ENCODE data around the gene PLPP2. TPM values are rescaled to one million over a fixed set of nuclear protein-coding genes. Genes with fewer than 3 reads are reported as not detected.
"Not testable (repeated sequence)": the region's sequence is repeated elsewhere in the genome, so short reads cannot be mapped to it uniquely, and the experiment has no call there.

The PLPP2 gene
- total RNA-seq, 4 donors from 2014 or later = 2.5 to 22.2 (median 9.3) TPM

DNA sequence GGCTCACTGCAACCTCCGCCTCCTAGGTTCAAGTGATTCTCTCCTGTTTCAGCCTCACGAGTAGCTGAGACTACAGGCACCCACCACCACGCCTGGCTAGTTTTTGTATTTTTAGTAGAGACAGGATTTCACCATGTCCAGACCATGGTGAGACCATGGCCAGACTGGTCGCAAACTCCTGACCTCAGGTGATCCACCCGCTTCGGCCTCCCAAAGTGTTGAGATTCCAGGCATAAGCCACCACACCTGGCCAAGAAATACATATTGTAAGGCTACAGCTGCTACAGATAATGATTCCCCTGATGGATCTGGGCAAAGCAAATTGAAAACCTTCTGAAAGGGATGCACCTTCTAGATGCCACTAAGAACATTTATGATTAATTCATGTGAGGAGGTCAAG lies 17.8 kb downstream of the PLPP2 start:
- Histone ChIP-seq H3K27ac (no peak overlapping the region), H3K27me3 (peaks cover 0 to 6% of the 10 kb centered on the region in 2 donors), H3K36me3 (no peaks in the 10 kb centered on the region), H3K4me3 (no peak overlapping the region), H3K4me1 (no peaks in the 10 kb centered on the region), H3K9me3 (no peaks in the 10 kb centered on the region)
- no peak for TF ChIP-seq EP300 (IDR thresholded peaks at IDR 0.05)
- no peak for TF ChIP-seq POLR2A (IDR thresholded peaks at IDR 0.05)
- TF ChIP-seq, protein P1, sequence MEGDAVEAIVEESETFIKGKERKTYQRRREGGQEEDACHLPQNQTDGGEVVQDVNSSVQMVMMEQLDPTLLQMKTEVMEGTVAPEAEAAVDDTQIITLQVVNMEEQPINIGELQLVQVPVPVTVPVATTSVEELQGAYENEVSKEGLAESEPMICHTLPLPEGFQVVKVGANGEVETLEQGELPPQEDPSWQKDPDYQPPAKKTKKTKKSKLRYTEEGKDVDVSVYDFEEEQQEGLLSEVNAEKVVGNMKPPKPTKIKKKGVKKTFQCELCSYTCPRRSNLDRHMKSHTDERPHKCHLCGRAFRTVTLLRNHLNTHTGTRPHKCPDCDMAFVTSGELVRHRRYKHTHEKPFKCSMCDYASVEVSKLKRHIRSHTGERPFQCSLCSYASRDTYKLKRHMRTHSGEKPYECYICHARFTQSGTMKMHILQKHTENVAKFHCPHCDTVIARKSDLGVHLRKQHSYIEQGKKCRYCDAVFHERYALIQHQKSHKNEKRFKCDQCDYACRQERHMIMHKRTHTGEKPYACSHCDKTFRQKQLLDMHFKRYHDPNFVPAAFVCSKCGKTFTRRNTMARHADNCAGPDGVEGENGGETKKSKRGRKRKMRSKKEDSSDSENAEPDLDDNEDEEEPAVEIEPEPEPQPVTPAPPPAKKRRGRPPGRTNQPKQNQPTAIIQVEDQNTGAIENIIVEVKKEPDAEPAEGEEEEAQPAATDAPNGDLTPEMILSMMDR (IDR thresholded peaks at IDR 0.05) = no peak
- 82 to 84% methylated on average over 6 of the region's 6 CpGs for WGBS, 2 donors
- no peak for DNase-seq (ENCODE audit: low spot score in 2 of 2)

DNA sequence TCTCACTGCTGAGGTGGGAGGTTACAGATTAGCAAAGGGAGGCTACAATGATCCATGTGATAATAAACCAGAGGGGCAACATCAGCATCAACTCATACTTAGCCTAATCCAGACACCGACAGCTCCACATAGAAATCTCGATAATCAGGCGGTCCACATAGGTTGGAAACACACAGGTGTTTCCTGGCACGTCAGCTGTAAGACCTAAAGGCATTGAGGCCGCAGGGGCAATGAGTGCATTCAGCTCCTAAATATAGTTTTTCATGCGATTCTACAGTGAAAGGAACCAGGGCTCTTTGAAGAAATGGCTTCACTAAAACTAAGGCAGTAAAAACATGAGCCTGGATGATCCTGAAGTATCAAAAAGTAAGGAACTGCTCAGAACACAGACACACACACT lies 19.3 kb downstream of the PLPP2 start:
- WGBS, 2 donors = 51 to 72% methylated on average over 6 of the region's 6 CpGs
- TF ChIP-seq POLR2A (IDR thresholded peaks at IDR 0.05) = no peak
- TF ChIP-seq, protein P1 (IDR thresholded peaks at IDR 0.05) = no peak
- TF ChIP-seq EP300 (IDR thresholded peaks at IDR 0.05) = no peak
- Histone ChIP-seq H3K9me3 (no peaks in the 10 kb centered on the region), H3K36me3 (no peaks in the 10 kb centered on the region), H3K4me3 (no peak overlapping the region), H3K27ac (no peak overlapping the region), H3K4me1 (peaks cover 0 to 11% (median 4%) of the 10 kb centered on the region in 4 donors), H3K27me3 (peaks cover 0 to 21% of the 10 kb centered on the region in 2 donors)
- DNase-seq (ENCODE audit: low spot score in 2 of 2) = no peak

DNA sequence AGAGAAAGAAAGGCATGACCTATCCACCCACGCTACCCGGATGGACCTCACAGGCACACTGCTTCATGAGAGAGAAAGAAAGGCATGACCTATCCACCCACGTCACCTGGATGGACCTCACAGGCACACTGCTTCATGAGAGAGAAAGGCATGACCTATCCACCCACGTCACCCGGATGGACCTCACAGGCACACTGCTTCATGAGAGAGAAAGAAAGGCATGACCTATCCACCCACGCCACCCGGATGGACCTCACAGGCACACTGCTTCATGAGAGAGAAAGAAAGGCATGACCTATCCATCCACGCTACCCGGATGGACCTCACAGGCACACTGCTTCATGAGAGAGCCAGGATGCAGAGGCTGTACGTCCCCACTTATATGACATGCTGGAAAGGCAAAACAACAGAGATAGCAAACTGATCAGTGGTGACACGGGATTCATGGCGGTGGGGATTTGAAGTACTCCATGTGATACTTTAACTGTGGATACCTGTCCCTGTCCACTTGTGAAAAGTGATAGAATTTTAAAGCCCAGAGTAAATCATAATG lies 20.4 kb downstream of the PLPP2 start:
- peaks cover 0 to 15% (median 4%) of the 10 kb centered on the region in 4 donors for H3K4me1 ChIP-seq
- not testable (repeated sequence) for H3K36me3 ChIP-seq; H3K4me3 ChIP-seq; DNase-seq (ENCODE audit: low spot score in 2 of 2); H3K9me3 ChIP-seq; H3K27ac ChIP-seq
- H3K27me3 ChIP-seq = peaks cover 0 to 31% of the 10 kb centered on the region in 2 donors
- 61 to 71% methylated on average over 10 of the region's 12 CpGs for WGBS, 2 donors

DNA sequence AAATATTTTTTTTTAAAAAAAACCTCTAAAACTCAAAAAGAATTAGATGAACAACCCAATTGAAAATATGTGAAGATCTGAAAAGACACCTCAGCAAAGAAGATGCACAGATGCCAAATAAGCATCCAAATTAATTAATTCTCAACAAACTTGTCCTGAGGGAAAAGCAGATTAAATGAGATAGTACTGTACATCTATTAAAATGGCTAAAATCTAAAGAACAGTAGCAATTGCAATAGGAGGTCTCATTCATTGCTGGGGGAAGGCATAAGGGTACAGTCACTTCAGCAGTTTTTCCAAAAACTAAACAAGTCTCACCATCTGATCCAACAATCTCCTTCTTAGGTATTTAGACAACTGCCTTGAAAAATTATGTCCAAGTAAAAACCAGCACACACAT lies 22.0 kb downstream of the PLPP2 start:
- peaks cover 0 to 45% of the 10 kb centered on the region in 2 donors for H3K27me3 ChIP-seq
- no peak for DNase-seq (ENCODE audit: low spot score in 2 of 2)
- no peak overlapping the region for H3K4me3 ChIP-seq
- H3K4me1 ChIP-seq = peaks cover 0 to 15% (median 4%) of the 10 kb centered on the region in 4 donors
- no peak overlapping the region for H3K27ac ChIP-seq
- H3K9me3 ChIP-seq = no peaks in the 10 kb centered on the region
- H3K36me3 ChIP-seq = no peaks in the 10 kb centered on the region
- TF ChIP-seq EP300 (IDR thresholded peaks at IDR 0.05) (no peak), POLR2A (IDR thresholded peaks at IDR 0.05) (no peak)
- TF ChIP-seq, protein P1 (IDR thresholded peaks at IDR 0.05) = no peak

DNA sequence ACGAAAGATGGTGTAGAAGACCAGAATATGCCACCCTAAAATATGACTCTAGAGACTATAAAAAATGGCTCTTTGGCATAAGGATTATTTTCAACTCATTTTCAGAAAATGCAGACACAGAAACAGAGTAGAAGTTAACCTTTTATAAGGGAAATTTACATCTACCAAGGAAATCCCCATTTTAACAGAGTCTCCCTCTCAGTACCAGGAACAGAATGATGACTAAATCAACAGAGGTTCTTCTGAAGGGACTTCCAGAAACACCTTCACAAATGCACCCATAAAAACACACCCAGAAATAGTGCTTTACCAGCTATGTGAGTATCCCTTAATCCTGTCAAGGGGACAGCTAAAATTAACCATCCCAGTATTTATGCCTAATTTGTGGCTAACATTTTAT lies 29.1 kb downstream of the PLPP2 start:
- TF ChIP-seq POLR2A (IDR thresholded peaks at IDR 0.05) = no peak
- TF ChIP-seq, protein P1 (IDR thresholded peaks at IDR 0.05) = no peak
- TF ChIP-seq EP300 (IDR thresholded peaks at IDR 0.05) = no peak
- H3K27ac ChIP-seq = no peak overlapping the region
- 83 to 91% methylated on average over 1 of the region's 1 CpG for WGBS, 2 donors
- no peak for DNase-seq (ENCODE audit: low spot score in 2 of 2)
- no peak overlapping the region for H3K4me3 ChIP-seq
- no peaks in the 10 kb centered on the region for H3K36me3 ChIP-seq
- H3K9me3 ChIP-seq = no peaks in the 10 kb centered on the region
- H3K4me1 ChIP-seq = peaks cover 0 to 6% (median 2%) of the 10 kb centered on the region in 4 donors
- H3K27me3 ChIP-seq = peaks cover 0 to 34% of the 10 kb centered on the region in 2 donors

DNA sequence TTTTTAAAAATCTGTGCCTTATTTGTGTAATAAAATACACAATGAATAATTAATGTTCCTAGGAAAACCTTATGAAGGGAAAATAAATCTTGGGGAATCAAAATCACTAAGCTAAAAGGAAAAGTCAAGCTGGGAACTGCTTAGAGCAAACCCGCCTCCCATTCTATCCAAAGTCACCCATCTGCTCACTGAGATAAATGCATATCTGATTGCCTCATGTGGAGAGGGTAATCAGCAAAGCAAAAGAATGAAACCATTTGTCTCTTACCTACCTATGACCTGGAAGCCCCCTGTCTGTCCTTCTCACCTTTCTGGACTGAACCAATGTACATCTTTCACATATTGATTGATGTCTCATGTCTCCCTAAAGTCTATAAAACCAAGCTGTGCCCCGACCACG lies 34.4 kb downstream of the PLPP2 start:
- not testable (repeated sequence) for H3K27ac ChIP-seq; H3K36me3 ChIP-seq; H3K4me1 ChIP-seq; H3K4me3 ChIP-seq; DNase-seq (ENCODE audit: low spot score in 2 of 2); H3K9me3 ChIP-seq
- peaks cover 0 to 14% of the 10 kb centered on the region in 2 donors for H3K27me3 ChIP-seq
- 74 to 76% methylated on average over 3 of the region's 3 CpGs for WGBS, 2 donors

DNA sequence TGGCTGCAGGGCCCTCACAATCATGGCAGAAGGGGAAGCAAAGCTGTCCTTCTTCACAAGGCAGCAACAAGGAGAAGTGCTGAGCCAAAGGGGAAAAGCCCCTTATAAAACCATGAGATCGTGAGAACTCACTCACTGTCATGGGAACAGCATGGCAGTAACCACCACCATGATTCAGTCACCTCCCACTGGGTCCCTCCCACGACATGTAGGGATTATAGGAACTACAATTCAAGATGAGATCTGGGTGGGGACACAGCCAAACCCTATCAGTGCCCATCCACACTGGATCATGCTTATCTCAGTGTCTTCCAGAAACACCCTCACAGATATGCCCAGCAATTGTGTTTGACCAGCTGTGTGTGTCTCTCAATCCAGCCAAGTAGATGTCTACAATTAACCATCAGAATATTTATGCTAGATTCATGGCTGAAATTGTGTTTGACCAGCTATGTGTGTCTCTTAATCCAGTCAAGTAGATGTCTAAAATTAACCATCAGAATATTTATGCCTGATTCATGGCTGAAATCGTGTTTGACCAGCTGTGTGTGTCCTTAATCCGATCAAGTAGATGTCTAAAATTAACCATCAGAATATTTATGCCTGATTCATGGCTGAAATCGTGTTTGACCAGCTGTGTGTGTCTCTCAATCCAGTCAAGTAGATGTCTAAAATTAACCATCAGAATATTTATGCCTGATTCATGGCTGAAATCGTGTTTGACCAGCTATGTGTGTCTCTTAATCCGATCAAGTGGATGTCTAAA lies 38.6 kb downstream of the PLPP2 start:
- 50 to 55% methylated on average over 7 of the region's 7 CpGs for WGBS, 2 donors
- H3K27me3 ChIP-seq = peaks cover 0 to 15% of the 10 kb centered on the region in 2 donors
- not testable (repeated sequence) for H3K9me3 ChIP-seq; DNase-seq (ENCODE audit: low spot score in 2 of 2); H3K27ac ChIP-seq; H3K36me3 ChIP-seq; H3K4me3 ChIP-seq; H3K4me1 ChIP-seq
